Transverse colon (tissue), 4 donors: ENCODE measurements around the gene NFS1. TPM values are rescaled to one million over a fixed set of nuclear protein-coding genes. Genes with fewer than 3 reads are reported as not detected.

Experiments used
- DNase-seq: peaks from one replicate; pipeline ENCODE4 v3.0.0-alpha.2; 2019
- H3K27ac ChIP-seq, 4 donors: fragments of 200-600 bp; sonication (generic); 2 replicates each; pipeline ENCODE4 v1.5.1; 2016 to 2018; ENCODE audit warnings: inconsistent platforms in 4 of 4
- H3K27me3 ChIP-seq: fragments of 200-600 bp; sonication (generic); 2 replicates; pipeline ENCODE4 v1.5.1; 2017; ENCODE audit warnings: inconsistent platforms
- H3K36me3 ChIP-seq, 4 donors: fragments of 200-600 bp; sonication (generic); 2 replicates each; pipeline ENCODE4 v1.5.1; 2017 to 2019; ENCODE audit warnings: inconsistent platforms in 4 of 4
- H3K4me1 ChIP-seq, 4 donors: fragments of 200-600 bp; sonication (generic); 2 replicates each; pipeline ENCODE4 v1.5.1; 2017 to 2020; ENCODE audit warnings: inconsistent platforms in 4 of 4
- H3K4me3 ChIP-seq, 4 donors: fragments of 200-600 bp; sonication (generic); 1 replicate in 1 of 4; 2 replicates in 3 of 4; pipeline versions ENCODE4 v1.5.1 to v1.6.1; 2017 to 2019; ENCODE audit warnings: inconsistent platforms in 4 of 4
- H3K9me3 ChIP-seq, 2 donors: fragments of 200-600 bp; sonication (generic); 2 replicates each; pipeline ENCODE4 v1.5.1; 2017 to 2019; ENCODE audit warnings: inconsistent platforms in 2 of 2
- EP300 ChIP-seq: sonication (generic); formaldehyde crosslinking; IDR thresholded peaks from one replicate; pipeline ENCODE4 v1.6.1; 2017; ENCODE audit warnings: antibody characterized with exemption, low read depth
- POLR2A ChIP-seq: fragments of 450-650 bp; IDR thresholded peaks from one replicate; pipeline ENCODE4 v1.6.1; 2016; ENCODE audit warnings: antibody characterized with exemption, mild to moderate bottlenecking, moderate library complexity
- POLR2AphosphoS5 ChIP-seq, 3 donors: sonication (generic); formaldehyde crosslinking; IDR thresholded peaks; one replicate each; pipeline ENCODE4 v1.6.1; 2016; ENCODE audit warnings: antibody characterized with exemption in 3 of 3
- WGBS, 2 donors: methylation state at CpG; one replicate each; pipeline ENCODE4 v1.1.5; 2018; ENCODE audit warnings: low coverage in 1 of 2; 5-methylcytosine and 5-hydroxymethylcytosine counted together
- in situ Hi-C, 4 donors: fragments of 200-750 bp; cut with MboI; loops; one replicate each; pipeline versions ENCODE4 v1.15.0 to v1.15.1; 2017; ENCODE audit warnings: low sequenced_read_pairs in 3 of 4, low pct_ligation_motif_present in 1 of 4, low pct_unique_long_range_greater_than_20kb in 1 of 4
- intact Hi-C: fragments of 100-400 bp; cut with DNase I; formaldehyde crosslinking; loops from one replicate; pipeline ENCODE4 v1.15.1; 2023; ENCODE audit warnings: low total_unique reads
- total RNA-seq, 4 donors: library from RNA; depleted of rRNA; stranded (reverse); fragments of >200 nt; gene quantifications; one replicate each; pipeline ENCODE4 v1.1.0, GENCODE V29; 2016
- TF ChIP-seq, protein P1 (sequence below), 5 experiments: fragments of 200-600 bp in 3 of 5; fragments of 450-650 bp in 2 of 5; sonication (generic) in 3 of 5; IDR thresholded peaks; 1 replicate in 2 of 5; 2 replicates in 3 of 5; pipeline ENCODE4 v1.5.1; 2016 to 2017; ENCODE audit warnings: antibody characterized with exemption in 5 of 5, inconsistent platforms in 3 of 5, mild to moderate bottlenecking in 2 of 5, moderate library complexity in 1 of 5

Gene NFS1
- total RNA-seq, 4 donors from 2014 or later, result 28.4 to 54.1 (median 42.0) TPM

- H3K4me1 ChIP-seq, result peaks cover 2 to 28% (median 13%) of the 10 kb centered on the region in 4 donors
These were observed 5.5 kb upstream of the NFS1 start for GRCh38 chr20:35704514-35705261.

DNA sequence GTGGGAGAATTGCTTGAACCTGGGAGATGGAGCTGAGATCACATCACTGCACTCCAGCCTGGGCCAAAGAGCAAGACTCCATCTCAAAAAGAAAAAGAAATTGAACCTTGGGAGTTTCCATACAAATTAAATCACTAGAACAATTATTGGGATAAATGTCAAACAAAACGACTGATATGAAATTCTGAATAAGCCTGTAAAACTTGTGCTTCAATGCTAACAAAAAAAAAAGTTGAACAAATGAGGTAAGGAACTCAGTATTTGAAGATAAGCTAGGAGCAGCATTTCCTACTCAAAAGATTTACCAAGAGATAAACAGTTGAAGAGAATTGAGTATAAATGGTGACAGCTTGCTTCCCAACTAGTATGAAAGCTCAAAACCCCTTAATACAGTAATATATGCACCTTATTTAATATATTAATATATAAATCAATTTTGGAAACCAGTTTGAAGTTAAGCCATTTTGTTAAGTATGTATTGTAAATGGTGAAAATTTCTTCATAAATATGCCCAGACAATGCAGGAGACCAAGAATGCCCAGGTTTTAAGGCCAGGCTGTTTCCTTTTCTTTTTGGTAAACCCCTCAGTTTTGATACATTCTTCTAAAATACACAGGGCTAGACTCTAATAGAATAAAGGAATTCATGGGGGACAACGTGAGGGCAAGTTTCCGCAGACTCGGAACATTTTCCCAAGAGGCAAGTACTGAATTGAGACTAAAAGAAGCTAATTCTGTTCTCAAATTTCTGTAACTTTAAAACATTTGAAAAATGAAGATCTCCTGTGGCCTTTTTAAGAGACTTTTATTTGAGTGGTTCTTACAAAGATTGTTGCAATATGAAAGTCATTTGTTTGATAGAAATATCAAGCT, 3.9 kb upstream of the NFS1 start:
- Histone ChIP-seq H3K4me3 (no peak overlapping the region), H3K36me3 (peaks cover 0 to 58% (median 29%) of the 10 kb centered on the region in 4 donors), H3K27me3 (no peaks in the 10 kb centered on the region), H3K27ac (no peak overlapping the region), H3K9me3 (no peaks in the 10 kb centered on the region), H3K4me1 (peaks cover 0 to 22% (median 15%) of the 10 kb centered on the region in 4 donors)
- DNase-seq, result no peak
- WGBS, 2 donors, result 65 to 66% methylated on average over 4 of the region's 4 CpGs
- intact Hi-C loops (loop anchor here (5.0 kb wide), 1 partner anchor 69 kb away; the partner anchor contains the start of gene PHF20), in situ Hi-C loops (loop anchor here in 2 of 4 donors (25.0 kb wide), 1 partner anchor 184 kb away; no protein-coding TSS in a partner anchor)
- TF ChIP-seq POLR2AphosphoS5 (IDR thresholded peaks at IDR 0.05) (no peak), POLR2A (no peak), EP300 (no peak)
- TF ChIP-seq, protein P1, sequence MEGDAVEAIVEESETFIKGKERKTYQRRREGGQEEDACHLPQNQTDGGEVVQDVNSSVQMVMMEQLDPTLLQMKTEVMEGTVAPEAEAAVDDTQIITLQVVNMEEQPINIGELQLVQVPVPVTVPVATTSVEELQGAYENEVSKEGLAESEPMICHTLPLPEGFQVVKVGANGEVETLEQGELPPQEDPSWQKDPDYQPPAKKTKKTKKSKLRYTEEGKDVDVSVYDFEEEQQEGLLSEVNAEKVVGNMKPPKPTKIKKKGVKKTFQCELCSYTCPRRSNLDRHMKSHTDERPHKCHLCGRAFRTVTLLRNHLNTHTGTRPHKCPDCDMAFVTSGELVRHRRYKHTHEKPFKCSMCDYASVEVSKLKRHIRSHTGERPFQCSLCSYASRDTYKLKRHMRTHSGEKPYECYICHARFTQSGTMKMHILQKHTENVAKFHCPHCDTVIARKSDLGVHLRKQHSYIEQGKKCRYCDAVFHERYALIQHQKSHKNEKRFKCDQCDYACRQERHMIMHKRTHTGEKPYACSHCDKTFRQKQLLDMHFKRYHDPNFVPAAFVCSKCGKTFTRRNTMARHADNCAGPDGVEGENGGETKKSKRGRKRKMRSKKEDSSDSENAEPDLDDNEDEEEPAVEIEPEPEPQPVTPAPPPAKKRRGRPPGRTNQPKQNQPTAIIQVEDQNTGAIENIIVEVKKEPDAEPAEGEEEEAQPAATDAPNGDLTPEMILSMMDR (IDR thresholded peaks at IDR 0.05), result no peak

More at GRCh38 chr20:35704514-35705261, 5.5 kb upstream of the NFS1 start:
- no peak overlapping the region for H3K27ac ChIP-seq
- in situ Hi-C loops, result loop anchor here in 2 of 4 donors (25.0 kb wide), 1 partner anchor 183 kb away; no protein-coding TSS in a partner anchor
- TF ChIP-seq EP300, result no peak
- TF ChIP-seq POLR2AphosphoS5 (IDR thresholded peaks at IDR 0.05), result peak in 1 of 3 donors; percentile 34
- 86% methylated on average over 5 of the region's 5 CpGs for WGBS, 2 donors
- DNase-seq, result no peak
- no peaks in the 10 kb centered on the region for H3K27me3 ChIP-seq
- H3K9me3 ChIP-seq, result no peaks in the 10 kb centered on the region
- intact Hi-C loops, result loop anchor here (5.0 kb wide), 1 partner anchor 68 kb away; the partner anchor contains the start of gene PHF20
- H3K4me3 ChIP-seq, result no peak overlapping the region
- peaks cover 0 to 72% (median 36%) of the 10 kb centered on the region in 4 donors for H3K36me3 ChIP-seq

GRCh38 chr20:35702051-35702823, 3.1 kb upstream of the NFS1 start:
- 70 to 84% methylated on average over 6 to 12 of the region's 12 CpGs for WGBS, 2 donors
- in situ Hi-C loops, result loop anchor here in 2 of 4 donors (25.0 kb wide), 1 partner anchor 185 kb away; no protein-coding TSS in a partner anchor

More at GRCh38 chr20:35702051-35702823, 3.1 kb upstream of the NFS1 start:
- DNase-seq, result no peak
- Histone ChIP-seq H3K4me3 (no peak overlapping the region), H3K36me3 (peaks cover 0 to 50% (median 27%) of the 10 kb centered on the region in 4 donors), H3K27me3 (no peaks in the 10 kb centered on the region), H3K9me3 (no peaks in the 10 kb centered on the region), H3K27ac (no peak overlapping the region), H3K4me1 (peaks cover 0 to 31% (median 19%) of the 10 kb centered on the region in 4 donors)
- TF ChIP-seq POLR2AphosphoS5 (IDR thresholded peaks at IDR 0.05) (peak in 1 of 3 donors; percentile 19), POLR2A (peak; percentile 8), EP300 (no peak)
- TF ChIP-seq, protein P1 (IDR thresholded peaks at IDR 0.05), result no peak
- intact Hi-C loops, result loop anchor here (5.0 kb wide), 1 partner anchor 70 kb away; the partner anchor contains the start of gene PHF20
